H1 (cell line): Measurements from ENCODE around the gene SLC30A7. TPM values are rescaled to one million over a fixed set of nuclear protein-coding genes. Genes with fewer than 3 reads are reported as not detected.

Experiments
- CTCF ChIA-PET: fragments of 300-600 bp; sonication (Branson Sonifier 250); formaldehyde crosslinking; loops from one replicate; lab custom pipeline; 2021; ENCODE audit not compliant: partially characterized antibody; lab: Charles Lee
- POLR2A ChIA-PET: fragments of 300-600 bp; sonication (Branson Sonifier 250); formaldehyde crosslinking; loops from one replicate; lab custom pipeline; 2021; ENCODE audit warnings: inconsistent platforms; ENCODE audit not compliant: partially characterized antibody; lab: Charles Lee
- DNase-seq, 2 experiments: peaks; one replicate each; pipeline versions ENCODE4 v3.0.0 to v3.0.0-alpha.2; 2010 to 2022; ENCODE audit warnings: low spot score in 2 of 2, low read depth in 1 of 2, mixed read lengths in 1 of 2
- FAIRE-seq: peaks from 2 replicates; lab custom pipeline; 2011; peaks lifted over from hg19 to GRCh38; lab: Jason Lieb, UNC
- H2AFZ ChIP-seq: 2 replicates; pipeline ENCODE4 v1.8.1; 2012; ENCODE audit warnings: low read length, inconsistent platforms
- H2AK5ac ChIP-seq: 2 replicates; pipeline ENCODE4 v1.6.1; 2013; ENCODE audit warnings: low read depth, low read length
- H2BK120ac ChIP-seq: replicated peaks from 2 replicates; pipeline ENCODE3; 2013; ENCODE audit warnings: low read depth, low read length, inconsistent platforms
- H2BK12ac ChIP-seq: 2 replicates; pipeline ENCODE4 v1.6.1; 2013; ENCODE audit warnings: low read depth, low read length
- H2BK15ac ChIP-seq: 2 replicates; pipeline ENCODE4 v1.6.1; 2013; ENCODE audit warnings: low read length
- H2BK20ac ChIP-seq: 2 replicates; pipeline ENCODE4 v1.6.1; 2013; ENCODE audit warnings: low read length
- H2BK5ac ChIP-seq: 2 replicates; pipeline ENCODE4 v1.6.1; 2013; ENCODE audit warnings: low read depth, low read length
- H3K14ac ChIP-seq: 2 replicates; pipeline ENCODE4 v1.6.1; 2013; ENCODE audit warnings: inconsistent platforms; ENCODE audit not compliant: insufficient read length
- H3K18ac ChIP-seq: 2 replicates; pipeline ENCODE4 v1.6.1; 2013; ENCODE audit warnings: low read length; ENCODE audit errors: extremely low read depth
- H3K23ac ChIP-seq: 2 replicates; pipeline ENCODE4 v1.6.1; 2013; ENCODE audit warnings: inconsistent platforms; ENCODE audit not compliant: insufficient read length
- H3K23me2 ChIP-seq: 2 replicates; pipeline ENCODE4 v1.6.1; 2013; ENCODE audit warnings: low read depth, low read length
- H3K27ac ChIP-seq: 2 replicates; pipeline ENCODE4 v1.6.1; 2011; ENCODE audit warnings: low read depth, low read length, inconsistent platforms
- H3K27me3 ChIP-seq, 4 experiments: replicated peaks in 1 of 4; 1 replicate in 1 of 4; 2 replicates in 3 of 4; pipeline versions ENCODE4 v1.6.1 to v1.8.1; 2011 to 2013; ENCODE audit warnings: low read length in 3 of 4, mild to moderate bottlenecking in 3 of 4, inconsistent platforms in 2 of 4, mixed read lengths in 2 of 4, moderate library complexity in 1 of 4; ENCODE audit not compliant: control insufficient read depth in 3 of 4, insufficient read depth in 3 of 4; ENCODE audit errors: extremely low read depth in 1 of 4
- H3K36me3 ChIP-seq, 4 experiments: 2 replicates each; pipeline versions ENCODE4 v1.6.1 to v1.8.1; 2011 to 2013; ENCODE audit warnings: mild to moderate bottlenecking in 4 of 4, low read length in 3 of 4, moderate library complexity in 2 of 4, control low read depth in 1 of 4, inconsistent platforms in 1 of 4; ENCODE audit not compliant: insufficient read depth in 4 of 4, control insufficient read depth in 2 of 4
- H3K4ac ChIP-seq: replicated peaks from 2 replicates; pipeline ENCODE3; 2013; ENCODE audit warnings: low read length, low read depth, mixed read lengths, inconsistent platforms; ENCODE audit not compliant: insufficient read length
- H3K4me1 ChIP-seq, 4 experiments: replicated peaks in 1 of 4; 1 replicate in 1 of 4; 2 replicates in 3 of 4; pipeline versions ENCODE4 v1.6.1 to v1.8.1; 2011 to 2013; ENCODE audit warnings: low read length in 3 of 4, inconsistent platforms in 2 of 4, mixed read lengths in 1 of 4; ENCODE audit not compliant: insufficient read depth in 4 of 4, control insufficient read depth in 3 of 4
- H3K4me2 ChIP-seq, 2 experiments: 2 replicates each; pipeline versions ENCODE4 v1.6.1 to v1.8.1; 2011 to 2013; ENCODE audit warnings: low read depth in 2 of 2, low read length in 2 of 2, control low read depth in 1 of 2, inconsistent platforms in 1 of 2, mild to moderate bottlenecking in 1 of 2; ENCODE audit not compliant: insufficient read depth in 1 of 2
- H3K4me3 ChIP-seq, 4 experiments: fragments of 200-600, 300-600 bp in 1 of 4; sonication (generic), shearing (Covaris generic), sonication (Bioruptor Twin) in 1 of 4; 2 replicates each; pipeline versions ENCODE4 v1.5.1 to v1.8.1; 2011 to 2016; ENCODE audit warnings: low read length in 4 of 4, low read depth in 3 of 4, control low read depth in 2 of 4, inconsistent platforms in 2 of 4, mild to moderate bottlenecking in 2 of 4, mixed read lengths in 1 of 4, moderate library complexity in 1 of 4; ENCODE audit not compliant: insufficient read depth in 2 of 4; ENCODE audit errors: extremely low read depth in 1 of 4
- H3K56ac ChIP-seq: replicated peaks from 2 replicates; pipeline ENCODE3; 2013; ENCODE audit warnings: low read depth, mild to moderate bottlenecking, mixed read lengths, low read length, inconsistent platforms; ENCODE audit not compliant: insufficient read length
- H3K79me1 ChIP-seq: 2 replicates; pipeline ENCODE4 v1.6.1; 2013; ENCODE audit warnings: low read depth, low read length, control low read depth
- H3K79me2 ChIP-seq, 2 experiments: 2 replicates each; pipeline versions ENCODE4 v1.6.1 to v1.8.1; 2012 to 2013; ENCODE audit warnings: low read length in 2 of 2, mild to moderate bottlenecking in 2 of 2, inconsistent platforms in 1 of 2; ENCODE audit not compliant: insufficient read depth in 2 of 2, control insufficient read depth in 1 of 2
- H3K9ac ChIP-seq, 4 experiments: replicated peaks in 1 of 4; 1 replicate in 1 of 4; 2 replicates in 3 of 4; pipeline versions ENCODE4 v1.6.1 to v1.8.1; 2011 to 2013; ENCODE audit warnings: low read depth in 3 of 4, low read length in 3 of 4, control low read depth in 2 of 4, mild to moderate bottlenecking in 2 of 4, moderate library complexity in 2 of 4, inconsistent platforms in 1 of 4; ENCODE audit errors: extremely low read depth in 1 of 4
- H3K9me3 ChIP-seq, 2 experiments: 2 replicates each; pipeline versions ENCODE4 v1.6.1 to v1.8.1; 2012 to 2013; ENCODE audit warnings: mild to moderate bottlenecking in 2 of 2, moderate library complexity in 2 of 2, control low read depth in 1 of 2, inconsistent platforms in 1 of 2, low read depth in 1 of 2, low read length in 1 of 2, mixed read lengths in 1 of 2; ENCODE audit not compliant: insufficient read depth in 2 of 2
- H4K20me1 ChIP-seq, 2 experiments: replicated peaks in 1 of 2; 2 replicates each; pipeline versions ENCODE3 to v1.8.1; 2011 to 2013; ENCODE audit warnings: inconsistent platforms in 2 of 2, low read length in 2 of 2, mild to moderate bottlenecking in 1 of 2; ENCODE audit not compliant: insufficient read depth in 2 of 2, control insufficient read depth in 1 of 2
- H4K5ac ChIP-seq: 2 replicates; pipeline ENCODE4 v1.6.1; 2013; ENCODE audit warnings: low read length, low read depth, mixed read lengths, inconsistent platforms; ENCODE audit not compliant: insufficient read length
- H4K8ac ChIP-seq: 2 replicates; pipeline ENCODE4 v1.8.0; 2013; ENCODE audit warnings: mild to moderate bottlenecking, moderate library complexity, low read length, inconsistent platforms; ENCODE audit not compliant: insufficient read depth; ENCODE audit errors: extremely low read depth
- H4K91ac ChIP-seq: replicated peaks from 2 replicates; pipeline ENCODE3; 2013; ENCODE audit warnings: low read length, mixed read lengths, inconsistent platforms; ENCODE audit not compliant: insufficient read length
- KDM5A ChIP-seq: fragments of 200-600 bp; IDR thresholded peaks from 2 replicates; pipeline ENCODE4 v1.7.1; 2012; ENCODE audit warnings: mild to moderate bottlenecking, low read length, inconsistent platforms, mixed read lengths
- NANOG ChIP-seq: IDR thresholded peaks from 2 replicates; pipeline ENCODE4 v1.6.1; 2011; ENCODE audit warnings: low read length, low read depth, mild to moderate bottlenecking, inconsistent platforms; ENCODE audit not compliant: insufficient read depth, poor library complexity, severe bottlenecking
- PHF8 ChIP-seq: fragments of 200-600 bp; sonication (generic); conservative IDR thresholded peaks from 2 replicates; pipeline ENCODE4 v1.7.1; 2012; ENCODE audit warnings: low read depth, mild to moderate bottlenecking, inconsistent platforms, low read length, moderate library complexity
- SP2 ChIP-seq: IDR thresholded peaks from 2 replicates; pipeline ENCODE4 v1.6.1; 2012; ENCODE audit warnings: mild to moderate bottlenecking, low read length, inconsistent platforms
- TBP ChIP-seq: IDR thresholded peaks from 2 replicates; pipeline ENCODE4 v1.6.1; 2011; ENCODE audit warnings: low read depth, low read length, improper control_type of control experiment
- WGBS, 2 experiments: shearing (Covaris generic) in 1 of 2; methylation state at CpG; one replicate each; pipeline versions ENCODE4 v1.1.6 to v1.1.7; 2013 to 2015; ENCODE audit warnings: low lambda C conversion rate in 2 of 2, mixed read lengths in 2 of 2, inconsistent platforms in 1 of 2, low coverage in 1 of 2, missing lambda C conversion rate in 1 of 2; ENCODE audit not compliant: insufficient replicate concordance in 2 of 2, insufficient coverage in 1 of 2, insufficient read length in 1 of 2; ENCODE audit errors: extremely low coverage in 1 of 2, missing lambda C conversion rate in 1 of 2; 5-methylcytosine and 5-hydroxymethylcytosine counted together
- polyA plus RNA-seq, 7 experiments: library from polyadenylated mRNA; depleted of rRNA in 3 of 7; stranded (reverse) in 5 of 7; unstranded in 2 of 7; fragments of >200 nt in 5 of 7; fragments of 200-250 nt in 2 of 7; gene quantifications; 1 replicate in 5 of 7; 2 replicates in 1 of 7; 4 replicates in 1 of 7; pipeline versions ENCODE4 v1.2.1 to v1.2.3, GENCODE V29; 2011 to 2013; ENCODE audit warnings: missing spikeins in 2 of 7, mixed read lengths in 2 of 7
- total RNA-seq: library from RNA; stranded (reverse); fragmentation: NEBNext Ultra II Directional; extraction: Animal tissue kit (Norgen Biotek cat#: 25700); gene quantifications from 2 replicates; pipeline ENCODE4 v1.2.1, GENCODE V29; 2021

The SLC30A7 gene
- total and polyA plus RNA-seq, 2 of the 8 experiments (the other 6 are each of a cell fraction or from before 2014, with no cell fraction given), result 5.5 to 22.1 TPM

- DNase-seq (no peak), FAIRE-seq (no peak)
- no peak overlapping the region for H4K91ac ChIP-seq
- no peak overlapping the region for H2BK120ac ChIP-seq
- no peak overlapping the region for H3K14ac ChIP-seq
- no peak overlapping the region for H2BK15ac ChIP-seq
- H3K27ac ChIP-seq, result no peak overlapping the region
- no peaks in the 10 kb centered on the region for H3K4me1 ChIP-seq
- no peak overlapping the region for H2BK20ac ChIP-seq
- no peak overlapping the region for H4K5ac ChIP-seq
- peaks cover 11 to 45% (median 24%) of the 10 kb centered on the region in 4 experiments for H3K27me3 ChIP-seq
- H2AFZ ChIP-seq, result no peak overlapping the region
- no peak overlapping the region for H3K56ac ChIP-seq
- 44% methylated on average over 2 of the region's 2 CpGs; no CpG with 5 or more reads in 1 of the 2 experiments for WGBS, 2 experiments
- no peaks in the 10 kb centered on the region for H4K20me1 ChIP-seq
- H3K79me2 ChIP-seq, result no peaks in the 10 kb centered on the region
- no peaks in the 10 kb centered on the region for H3K9me3 ChIP-seq
- no peaks in the 10 kb centered on the region for H3K23me2 ChIP-seq
- no peak overlapping the region for H3K9ac ChIP-seq
- no peak overlapping the region for H2BK12ac ChIP-seq
- H4K8ac ChIP-seq, result no peak overlapping the region
- no peaks in the 10 kb centered on the region for H3K36me3 ChIP-seq
- POLR2A ChIA-PET, result no interaction called here
- H3K18ac ChIP-seq, result no peak overlapping the region
- H2BK5ac ChIP-seq, result no peak overlapping the region
- no peak overlapping the region for H2AK5ac ChIP-seq
- H3K79me1 ChIP-seq, result no peaks in the 10 kb centered on the region
- no peak overlapping the region for H3K4ac ChIP-seq
- no peak overlapping the region for H3K4me2 ChIP-seq
- H3K23ac ChIP-seq, result no peak overlapping the region
- CTCF ChIA-PET, result interaction anchor here (1.3 to 2.0 kb wide), 2 partner anchors 12 to 21 kb away, joined by 4 to 8 read pairs; no protein-coding TSS in a partner anchor
- H3K4me3 ChIP-seq, result no peak overlapping the region
- no peak for TF ChIP-seq NANOG
- no peak for TF ChIP-seq SP2
- no peak for TF ChIP-seq PHF8
- TF ChIP-seq KDM5A, result no peak
- no peak for TF ChIP-seq TBP
These were observed 48.4 kb upstream of the SLC30A7 start for GRCh38 chr1:100847361-100848082.
